GM19239 (cell line): ENCODE results near the gene HOXA3.
A peak's percentile ranks its signal among the peaks of the same experiment; 100 is the strongest.

ENCODE experiments used
- DNase-seq: peaks from one replicate; pipeline ENCODE4 v3.0.0; 2011; ENCODE audit warnings: low spot score; ENCODE audit not compliant: insufficient read length
- FAIRE-seq: peaks from 2 replicates; lab custom pipeline; 2011; peaks lifted over from hg19 to GRCh38; lab: Jason Lieb, UNC

Gene HOXA3

GRCh38 chr7:27147199-27148030 lies 5.0 kb downstream of the HOXA3 start, which contains the start of gene HOXA6:
Gene HOXA6 (minus strand): TSS chr7:27147774. CDS start chr7:27147749, 25 bp downstream.
- DNase-seq = no peak
- FAIRE-seq = no peak

GRCh38 chr7:27146491-27147198 lies 5.7 kb downstream of the HOXA3 start:
- FAIRE-seq (no peak), DNase-seq (no peak)

GRCh38 chr7:27145914-27146412 lies 6.4 kb downstream of the HOXA3 start:
- FAIRE-seq (no peak), DNase-seq (no peak)

- FAIRE-seq (no peak), DNase-seq (no peak)
Measured at GRCh38 chr7:27145165-27145913, 7.0 kb downstream of the HOXA3 start.

- FAIRE-seq (no peak), DNase-seq (no peak)
Measured at GRCh38 chr7:27144781-27145164, 7.6 kb downstream of the HOXA3 start.

GRCh38 chr7:27143950-27144780 lies 8.2 kb downstream of the HOXA3 start:
- FAIRE-seq = no peak
- no peak for DNase-seq

- FAIRE-seq (peak; percentile 69), DNase-seq (peak; percentile 59)
Measured at GRCh38 chr7:27143023-27143949, 9.1 kb downstream of the HOXA3 start, which contains the start of gene HOXA5. Gene HOXA5 (minus strand): TSS chr7:27143681. CDS start chr7:27143607, 74 bp downstream.

GRCh38 chr7:27142580-27143022 lies 9.8 kb downstream of the HOXA3 start:
- no peak for DNase-seq
- FAIRE-seq = no peak

- no peak for DNase-seq
- FAIRE-seq = no peak
Measured at GRCh38 chr7:27141923-27142579, 10.3 kb downstream of the HOXA3 start.

GRCh38 chr7:27141137-27141922 lies 11.1 kb downstream of the HOXA3 start:
- DNase-seq (no peak), FAIRE-seq (no peak)

GRCh38 chr7:27140126-27140857 lies 12.1 kb downstream of the HOXA3 start:
- DNase-seq (no peak), FAIRE-seq (no peak)

- no peak for DNase-seq
Measured at GRCh38 chr7:27139334-27140125, 12.9 kb downstream of the HOXA3 start.

GRCh38 chr7:27138985-27139333 lies 13.4 kb downstream of the HOXA3 start:
- DNase-seq = no peak
- no peak for FAIRE-seq

More at GRCh38 chr7:27139334-27140125, 12.9 kb downstream of the HOXA3 start:
- FAIRE-seq = no peak

GRCh38 chr7:27138472-27138871 lies 13.9 kb downstream of the HOXA3 start:
- no peak for FAIRE-seq

GRCh38 chr7:27137640-27138315 lies 14.6 kb downstream of the HOXA3 start:
- DNase-seq = no peak
- no peak for FAIRE-seq

More at GRCh38 chr7:27138472-27138871, 13.9 kb downstream of the HOXA3 start:
- no peak for DNase-seq
